GM21390 (cell line): Measurements from ENCODE around the gene PLPPR2.
"Not testable (repeated sequence)": the region's sequence is repeated elsewhere in the genome, so short reads cannot be mapped to it uniquely, and the experiment has no call there.

Experiments
- ATAC-seq: cut with Tn5 transposase; IDR thresholded peaks from one replicate; pipeline ENCODE4 v1.9.1; 2021; ENCODE audit not compliant: unreplicated experiment

Gene PLPPR2

GRCh38 chr19:11339254-11340098 is 15.8 kb upstream of the PLPPR2 start, which contains the start of gene RAB3D:
RAB3D (minus strand) TSS chr19:11339657; CDS start chr19:11337399, 2,258 bp downstream.
- ATAC-seq: peak; percentile 84

GRCh38 chr19:11340099-11340467 is 15.1 kb upstream of the PLPPR2 start:
- ATAC-seq: not testable (repeated sequence)

GRCh38 chr19:11342429-11342828 is 12.8 kb upstream of the PLPPR2 start:
- no peak for ATAC-seq

- no peak for ATAC-seq
Measured at GRCh38 chr19:11345122-11345803, 10.0 kb upstream of the PLPPR2 start.

GRCh38 chr19:11346104-11346940 is 8.9 kb upstream of the PLPPR2 start, which contains the start of the genes CCDC159 and TMEM205:
CCDC159 (plus strand) TSS chr19:11346519; CDS start chr19:11346607, 88 bp downstream.
TMEM205 (minus strand) TSS chr19:11346268; CDS start chr19:11345619, 649 bp downstream.
- peak; percentile 84 for ATAC-seq

- no peak for ATAC-seq
Measured at GRCh38 chr19:11347546-11348039, 7.6 kb upstream of the PLPPR2 start.

- no peak for ATAC-seq
Measured at GRCh38 chr19:11349171-11349570, 6.1 kb upstream of the PLPPR2 start.

GRCh38 chr19:11354102-11354501 is 1.1 kb upstream of the PLPPR2 start:
- not testable (repeated sequence) for ATAC-seq

- no peak for ATAC-seq
Measured at GRCh38 chr19:11356074-11356397, 804 bp downstream of the PLPPR2 start.

- ATAC-seq: no peak
Measured at GRCh38 chr19:11356676-11357550, 1.7 kb downstream of the PLPPR2 start.

- no peak for ATAC-seq
Measured at GRCh38 chr19:11359421-11359820, 4.2 kb downstream of the PLPPR2 start.

GRCh38 chr19:11361037-11361770 is 6.0 kb downstream of the PLPPR2 start:
- no peak for ATAC-seq

GRCh38 chr19:11361771-11362731 is 6.8 kb downstream of the PLPPR2 start:
- ATAC-seq: no peak

GRCh38 chr19:11363881-11364280 is 8.6 kb downstream of the PLPPR2 start:
- no peak for ATAC-seq

GRCh38 chr19:11364296-11364904 is 9.2 kb downstream of the PLPPR2 start:
- ATAC-seq: no peak

GRCh38 chr19:11364935-11365334 is 9.7 kb downstream of the PLPPR2 start:
- ATAC-seq: no peak

GRCh38 chr19:11365557-11366117 is 10.4 kb downstream of the PLPPR2 start:
- ATAC-seq: no peak

- no peak for ATAC-seq
Measured at GRCh38 chr19:11367528-11367927, 12.3 kb downstream of the PLPPR2 start.
